ENCODE measurements around the gene DTNBP1. TPM values are rescaled to one million over a fixed set of nuclear protein-coding genes. Genes with fewer than 3 reads are reported as not detected.

Gene DTNBP1
- total and polyA plus RNA-seq, 2 experiments from 2014 or later: 0.32 to 15.8 TPM

DNA sequence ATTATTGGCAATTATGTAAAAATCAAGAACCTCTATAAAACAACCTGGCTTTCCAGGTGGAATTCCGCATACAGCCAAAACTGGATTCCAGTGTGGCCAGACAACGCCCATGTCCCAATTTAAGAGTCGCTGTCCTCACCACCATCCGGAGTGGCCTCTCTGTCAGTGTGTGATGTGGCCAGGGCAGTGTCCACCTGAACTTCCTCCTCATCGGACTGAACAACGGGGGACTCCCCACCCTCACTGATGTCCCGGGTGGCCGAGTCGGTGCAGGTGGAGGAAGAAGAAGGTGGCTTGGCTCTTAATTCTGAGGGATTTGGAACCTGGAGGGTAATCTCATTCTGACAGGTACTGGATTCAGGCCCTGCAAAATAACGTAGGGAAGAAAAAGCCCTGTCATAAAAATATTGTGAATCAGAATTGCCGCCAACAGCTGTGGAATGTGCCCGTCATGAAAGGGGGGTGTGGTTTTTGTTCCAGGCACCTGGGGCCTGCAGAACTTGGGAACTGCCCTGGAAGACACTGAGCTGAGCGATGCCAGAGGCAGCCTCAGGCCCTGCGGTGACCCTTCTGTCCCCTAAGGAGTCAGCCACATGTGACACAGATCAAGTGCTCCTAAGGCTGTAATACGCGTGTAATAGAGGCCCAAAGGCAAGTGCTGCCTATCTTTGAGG, 139.8 kb downstream of the DTNBP1 start:
- no peak overlapping the region for H2AFZ ChIP-seq
- in situ Hi-C loops (cut with MboI): no loop called here
- no peaks in the 10 kb centered on the region for H3K9me3 ChIP-seq (ENCODE audit: low read depth)
- H3K9me2 ChIP-seq (ENCODE audit: insufficient read depth): no peaks in the 10 kb centered on the region
- no peak for DNase-seq
- no peak overlapping the region for H3K9ac ChIP-seq
- no peak overlapping the region for H3K27ac ChIP-seq
- H4K20me1 ChIP-seq (ENCODE audit: insufficient read depth): no peaks in the 10 kb centered on the region
- 96 to 98% methylated on average over 16 of the region's 16 CpGs for WGBS, 2 experiments (ENCODE audit: low coverage in 1 of 2, low lambda C conversion rate in 2 of 2, missing lambda C conversion rate in 2 of 2)
- peaks cover 10% of the 10 kb centered on the region; the same call in 1 of the 2 replicates for H3F3A ChIP-seq (ENCODE audit: insufficient read depth)
- H3K4me1 ChIP-seq (ENCODE audit: insufficient read depth): no peaks in the 10 kb centered on the region
- peaks cover 31% of the 10 kb centered on the region; the same call in 1 of the 2 replicates for H3K36me3 ChIP-seq (ENCODE audit: low read depth)
- no peak overlapping the region for H3K4me2 ChIP-seq (ENCODE audit: unreplicated experiment)
- H3K79me2 ChIP-seq (ENCODE audit: insufficient read depth): no peaks in the 10 kb centered on the region
- H3K4me3 ChIP-seq: no peak overlapping the region
- no peak for TF ChIP-seq EZH2phosphoT487 (IDR thresholded peaks at IDR 0.05; ENCODE audit: insufficient read depth, low read depth)
- TF ChIP-seq EZH2 (IDR thresholded peaks at IDR 0.05; ENCODE audit: insufficient read depth, poor library complexity, severe bottlenecking): no peak
- no peaks in the 10 kb centered on the region for H3K27me3 ChIP-seq (replicated peaks; ENCODE audit: insufficient read depth)

DNA sequence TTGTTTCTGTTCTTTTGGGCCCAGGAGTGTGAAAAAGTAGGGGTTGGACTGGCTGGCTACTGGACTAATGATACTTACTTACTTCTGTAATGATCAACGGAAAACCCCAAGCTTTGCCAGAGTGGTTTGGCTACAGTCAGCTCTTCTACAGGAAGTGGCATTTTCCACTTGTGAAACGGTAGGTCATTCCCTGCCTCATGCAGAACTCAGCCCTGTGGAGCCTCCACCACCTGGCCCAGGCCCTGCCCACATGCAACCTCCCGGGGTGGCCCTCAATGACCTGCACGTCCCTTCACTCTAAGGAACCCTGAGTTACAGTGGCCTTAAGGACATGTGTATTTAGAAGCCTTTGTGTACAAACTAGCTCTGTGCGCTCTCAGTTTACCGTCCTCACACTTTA, 140.4 kb downstream of the DTNBP1 start:
- no peak overlapping the region for H3K4me3 ChIP-seq
- peaks cover 4% of the 10 kb centered on the region; the same call in 1 of the 2 replicates for H3F3A ChIP-seq (ENCODE audit: insufficient read depth)
- no peak overlapping the region for H3K9ac ChIP-seq
- H3K27ac ChIP-seq: no peak overlapping the region
- DNase-seq: no peak
- no peak for TF ChIP-seq EZH2 (IDR thresholded peaks at IDR 0.05; ENCODE audit: insufficient read depth, poor library complexity, severe bottlenecking)
- no peak for TF ChIP-seq EZH2phosphoT487 (IDR thresholded peaks at IDR 0.05; ENCODE audit: insufficient read depth, low read depth)
- H3K9me2 ChIP-seq (ENCODE audit: insufficient read depth): no peaks in the 10 kb centered on the region
- H2AFZ ChIP-seq: no peak overlapping the region
- in situ Hi-C loops (cut with MboI): no loop called here
- 75 to 80% methylated on average over 6 of the region's 6 CpGs for WGBS, 2 experiments (ENCODE audit: low coverage in 1 of 2, low lambda C conversion rate in 2 of 2, missing lambda C conversion rate in 2 of 2)
- no peaks in the 10 kb centered on the region for H4K20me1 ChIP-seq (ENCODE audit: insufficient read depth)
- H3K36me3 ChIP-seq (ENCODE audit: low read depth): peaks cover 31% of the 10 kb centered on the region; the same call in 1 of the 2 replicates
- H3K9me3 ChIP-seq (ENCODE audit: low read depth): no peaks in the 10 kb centered on the region
- H3K4me2 ChIP-seq (ENCODE audit: unreplicated experiment): no peak overlapping the region
- no peaks in the 10 kb centered on the region for H3K27me3 ChIP-seq (replicated peaks; ENCODE audit: insufficient read depth)
- no peaks in the 10 kb centered on the region for H3K4me1 ChIP-seq (ENCODE audit: insufficient read depth)
- H3K79me2 ChIP-seq (ENCODE audit: insufficient read depth): no peaks in the 10 kb centered on the region

DNA sequence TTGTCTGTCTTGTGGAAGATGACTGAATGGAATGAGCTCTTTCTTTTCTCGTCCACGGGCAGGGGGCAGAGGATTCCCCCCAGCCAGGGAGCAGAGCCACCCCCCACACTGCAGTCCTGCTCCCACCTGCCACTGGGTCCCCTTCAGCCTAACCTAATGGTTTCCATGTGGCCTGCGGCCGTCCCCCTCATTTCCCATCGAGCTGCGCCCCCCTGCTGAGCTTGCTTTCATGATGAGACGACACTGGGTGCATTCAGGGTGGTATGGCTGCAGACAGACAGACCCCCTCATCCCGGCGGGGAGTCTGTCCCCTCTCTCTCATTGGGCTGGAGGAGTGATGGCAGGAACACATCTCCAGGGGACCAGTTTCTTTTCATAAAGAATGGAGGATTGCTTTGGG, 140.8 kb downstream of the DTNBP1 start:
- no peak for DNase-seq
- TF ChIP-seq EZH2 (IDR thresholded peaks at IDR 0.05; ENCODE audit: insufficient read depth, poor library complexity, severe bottlenecking) (no peak), EZH2phosphoT487 (IDR thresholded peaks at IDR 0.05; ENCODE audit: insufficient read depth, low read depth) (no peak)
- 69 to 71% methylated on average over 9 of the region's 9 CpGs for WGBS, 2 experiments (ENCODE audit: low coverage in 1 of 2, low lambda C conversion rate in 2 of 2, missing lambda C conversion rate in 2 of 2)
- in situ Hi-C loops (cut with MboI): no loop called here
- Histone ChIP-seq H3K4me1 (ENCODE audit: insufficient read depth) (no peaks in the 10 kb centered on the region), H3K9me2 (ENCODE audit: insufficient read depth) (no peaks in the 10 kb centered on the region), H4K20me1 (ENCODE audit: insufficient read depth) (no peaks in the 10 kb centered on the region), H3F3A (ENCODE audit: insufficient read depth) (peaks cover under 1% of the 10 kb centered on the region; the same call in 1 of the 2 replicates), H3K4me3 (no peak overlapping the region), H3K9me3 (ENCODE audit: low read depth) (no peaks in the 10 kb centered on the region), H3K9ac (no peak overlapping the region), H3K27ac (no peak overlapping the region), H3K79me2 (ENCODE audit: insufficient read depth) (no peaks in the 10 kb centered on the region), H3K4me2 (ENCODE audit: unreplicated experiment) (no peak overlapping the region), H3K36me3 (ENCODE audit: low read depth) (peaks cover 31% of the 10 kb centered on the region; the same call in 1 of the 2 replicates), H3K27me3 (replicated peaks; ENCODE audit: insufficient read depth) (no peaks in the 10 kb centered on the region), H2AFZ (no peak overlapping the region)

DNA sequence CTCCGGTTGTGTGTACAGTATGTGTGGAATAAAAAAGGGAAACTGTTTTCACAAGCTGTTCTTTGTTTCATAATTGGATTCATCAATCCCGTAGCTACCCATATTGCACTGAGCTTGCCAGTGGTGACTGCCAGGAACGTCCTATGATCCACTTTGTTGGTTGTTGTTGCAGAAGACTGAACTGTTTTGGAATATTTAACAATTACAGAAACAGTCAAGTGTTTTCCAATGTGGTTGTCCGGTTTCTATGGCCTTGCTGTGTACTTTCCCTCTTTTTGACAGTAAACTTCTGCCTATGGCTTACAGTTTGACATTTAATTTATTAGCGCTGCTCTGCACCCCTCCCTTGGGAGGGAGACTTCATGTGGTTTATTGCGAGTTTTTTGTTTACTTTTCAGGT, 141.2 kb downstream of the DTNBP1 start:
- in situ Hi-C loops (cut with MboI): no loop called here
- Histone ChIP-seq H3F3A (ENCODE audit: insufficient read depth) (no peaks in the 10 kb centered on the region; the same call in 1 of the 2 replicates), H3K4me1 (ENCODE audit: insufficient read depth) (no peaks in the 10 kb centered on the region), H3K9me2 (ENCODE audit: insufficient read depth) (no peaks in the 10 kb centered on the region), H3K79me2 (ENCODE audit: insufficient read depth) (no peaks in the 10 kb centered on the region), H3K36me3 (ENCODE audit: low read depth) (peaks cover 31% of the 10 kb centered on the region; the same call in 1 of the 2 replicates), H4K20me1 (ENCODE audit: insufficient read depth) (no peaks in the 10 kb centered on the region), H3K9me3 (ENCODE audit: low read depth) (no peaks in the 10 kb centered on the region), H2AFZ (no peak overlapping the region), H3K27me3 (replicated peaks; ENCODE audit: insufficient read depth) (no peaks in the 10 kb centered on the region), H3K4me2 (ENCODE audit: unreplicated experiment) (no peak overlapping the region), H3K4me3 (no peak overlapping the region), H3K9ac (no peak overlapping the region), H3K27ac (no peak overlapping the region)
- no peak for TF ChIP-seq EZH2phosphoT487 (IDR thresholded peaks at IDR 0.05; ENCODE audit: insufficient read depth, low read depth)
- no peak for TF ChIP-seq EZH2 (IDR thresholded peaks at IDR 0.05; ENCODE audit: insufficient read depth, poor library complexity, severe bottlenecking)
- no peak for DNase-seq
- 36 to 43% methylated on average over 6 of the region's 6 CpGs for WGBS, 2 experiments (ENCODE audit: low coverage in 1 of 2, low lambda C conversion rate in 2 of 2, missing lambda C conversion rate in 2 of 2)

Data from GM23248 (cell line).